ENCODE data around the gene TBC1D14. TPM values are rescaled to one million over a fixed set of nuclear protein-coding genes. Genes with fewer than 3 reads are reported as not detected.
"Not testable (repeated sequence)": the region's sequence is repeated elsewhere in the genome, so short reads cannot be mapped to it uniquely, and the experiment has no call there.

The TBC1D14 gene
- total RNA-seq, 2 experiments from 2014 or later, result 39.4 to 39.8 TPM

DNA sequence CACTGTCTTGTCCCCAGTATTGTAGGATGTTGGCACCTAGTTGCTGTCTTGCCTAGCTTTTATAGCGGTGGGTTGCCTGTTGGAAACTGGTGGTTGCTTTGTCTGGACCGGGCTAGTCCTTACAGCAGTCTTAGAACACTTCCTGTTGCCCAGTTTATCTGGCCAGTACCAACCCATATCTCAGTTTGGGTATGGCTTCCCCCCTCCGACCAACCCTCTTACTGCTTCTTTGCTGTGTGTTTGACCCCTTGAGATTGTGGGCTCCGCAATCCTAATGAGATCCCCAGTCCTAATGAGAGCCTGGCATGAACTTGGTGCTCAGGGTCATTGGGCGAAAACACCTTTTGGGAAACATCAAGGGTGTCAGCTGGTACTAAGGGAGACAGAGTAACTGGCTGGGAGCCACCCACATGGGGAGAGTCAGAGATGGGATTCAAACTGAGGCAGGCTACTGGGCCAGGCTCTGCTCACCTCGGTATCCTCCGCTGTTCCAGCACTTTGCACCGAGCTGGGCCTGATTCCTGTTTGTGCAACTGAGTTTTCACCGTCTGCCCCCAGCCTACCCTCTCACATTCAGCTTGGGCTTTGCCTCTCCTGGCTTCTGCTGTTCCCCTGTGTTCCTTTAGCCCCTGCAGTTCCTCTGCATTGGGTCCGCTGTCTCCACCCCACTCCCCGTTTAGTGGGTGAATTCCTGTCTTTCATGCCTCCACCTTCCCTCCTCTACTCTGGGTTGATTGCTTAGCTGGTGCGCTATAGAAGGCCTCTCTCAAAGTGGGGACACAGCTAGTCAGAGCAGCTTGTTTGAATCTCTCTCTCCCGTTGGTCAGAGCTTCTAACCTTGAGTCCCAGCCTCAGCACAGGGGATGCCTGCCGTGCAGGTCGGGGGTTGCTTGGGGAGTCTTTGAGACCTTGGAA is 1.6 kb downstream of the TBC1D14 start:
- Mint-ChIP-seq H3K9me3 (ENCODE audit: insufficient read depth) (no peaks in the 10 kb centered on the region), H3K27ac (peak overlapping the region; percentile 89), H3K27me3 (ENCODE audit: low read depth) (no peaks in the 10 kb centered on the region), H3K36me3 (ENCODE audit: low read depth) (peaks cover 2% of the 10 kb centered on the region), H3K4me3 (peak overlapping the region; percentile 87), H3K4me1 (ENCODE audit: low read depth) (peaks cover 54% of the 10 kb centered on the region)
- DNase-seq (no peak), ATAC-seq (no peak)
- POLR2A ChIA-PET, result interaction anchor here (0.8 to 2.8 kb wide), 7 partner anchors 12 to 156 kb away, joined by 3 to 12 read pairs (median 5); partner anchors contain the start of gene GRPEL1
- CTCF ChIA-PET, result interaction anchor here (1.2 to 6.0 kb wide), 7 partner anchors 12 to 76 kb away, joined by 3 to 39 read pairs (median 6); no protein-coding TSS in a partner anchor

GRCh38 chr4:6911917-6912316 is 2.3 kb downstream of the TBC1D14 start:
- not testable (repeated sequence) for ATAC-seq; DNase-seq; H3K27me3 Mint-ChIP-seq (ENCODE audit: low read depth); H3K27ac Mint-ChIP-seq; H3K4me3 Mint-ChIP-seq; H3K36me3 Mint-ChIP-seq (ENCODE audit: low read depth); H3K9me3 Mint-ChIP-seq (ENCODE audit: insufficient read depth)
- POLR2A ChIA-PET, result interaction anchor here (0.8 to 2.8 kb wide), 5 partner anchors 13 to 156 kb away, joined by 4 to 12 read pairs (median 7); partner anchors contain the start of gene GRPEL1
- CTCF ChIA-PET, result interaction anchor here (1.2 to 6.0 kb wide), 6 partner anchors 11 to 75 kb away, joined by 3 to 39 read pairs (median 6); no protein-coding TSS in a partner anchor
- peaks cover 61% of the 10 kb centered on the region for H3K4me1 Mint-ChIP-seq (ENCODE audit: low read depth)

DNA sequence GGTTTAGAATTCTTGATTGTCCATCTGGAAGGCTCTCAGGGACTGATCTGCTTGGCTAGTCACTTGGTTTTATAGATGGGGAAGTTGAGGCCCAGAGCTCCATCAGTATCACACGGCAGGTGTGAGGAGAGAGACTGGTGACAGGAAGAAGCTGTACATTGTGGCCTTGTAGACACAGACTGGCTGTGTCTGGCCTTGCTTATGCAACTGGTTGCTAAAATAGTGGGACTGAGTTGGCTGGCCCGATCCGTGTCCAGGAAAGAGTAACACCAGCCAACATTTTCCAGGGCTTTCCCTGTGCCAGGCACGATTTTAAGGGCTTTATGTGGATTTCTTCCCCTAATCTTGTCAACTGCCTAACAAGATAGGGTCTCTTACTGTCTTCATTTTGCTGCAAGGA is 2.8 kb downstream of the TBC1D14 start:
- Mint-ChIP-seq H3K36me3 (ENCODE audit: low read depth) (peaks cover 2% of the 10 kb centered on the region), H3K4me3 (no peak overlapping the region), H3K27ac (peak overlapping the region; percentile 16), H3K27me3 (ENCODE audit: low read depth) (no peaks in the 10 kb centered on the region), H3K9me3 (ENCODE audit: insufficient read depth) (no peaks in the 10 kb centered on the region), H3K4me1 (ENCODE audit: low read depth) (peaks cover 64% of the 10 kb centered on the region)
- ATAC-seq, result no peak
- POLR2A ChIA-PET, result interaction anchor here (1.5 to 2.8 kb wide), 4 partner anchors 13 to 155 kb away, joined by 7 to 12 read pairs (median 9); partner anchors contain the start of gene GRPEL1
- DNase-seq, result no peak
- CTCF ChIA-PET, result interaction anchor here (0.7 to 6.0 kb wide), 6 partner anchors 10 to 192 kb away, joined by 3 to 39 read pairs (median 6); no protein-coding TSS in a partner anchor

DNA sequence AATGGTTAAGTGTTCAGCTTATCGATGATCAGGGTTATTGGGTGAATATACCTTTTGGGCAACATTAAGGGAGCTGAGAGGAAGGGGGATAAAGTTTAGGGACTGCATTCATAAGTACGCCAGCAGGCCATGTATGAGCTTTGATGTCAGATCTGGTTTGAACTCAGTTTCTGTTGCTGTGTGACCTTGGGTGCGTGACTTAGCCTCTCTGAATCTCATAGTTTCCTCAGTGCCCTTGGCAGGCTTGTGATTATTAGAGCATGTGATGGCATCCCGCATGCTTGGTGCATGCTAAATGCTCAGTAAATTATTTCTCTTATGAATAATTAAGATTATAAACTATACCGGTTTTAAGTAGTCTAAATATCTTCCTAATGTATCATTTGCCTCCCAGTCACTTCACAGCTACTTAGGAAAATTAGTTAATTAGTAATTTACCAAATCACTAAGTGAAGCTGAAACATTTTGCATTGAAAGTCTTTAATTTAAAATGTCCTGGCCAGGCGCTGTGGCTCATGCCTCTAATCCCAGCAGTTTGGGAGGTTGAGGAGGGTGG is 3.8 kb downstream of the TBC1D14 start:
- Mint-ChIP-seq H3K4me3 (no peak overlapping the region), H3K27ac (no peak overlapping the region), H3K9me3 (ENCODE audit: insufficient read depth) (no peaks in the 10 kb centered on the region), H3K27me3 (ENCODE audit: low read depth) (no peaks in the 10 kb centered on the region), H3K4me1 (ENCODE audit: low read depth) (peaks cover 65% of the 10 kb centered on the region), H3K36me3 (ENCODE audit: low read depth) (peaks cover 2% of the 10 kb centered on the region)
- ChIA-PET POLR2A (interaction anchor here (0.6 to 1.9 kb wide), 6 partner anchors 9 to 129 kb away, joined by 3 to 12 read pairs (median 4); partner anchors contain the start of gene TADA2B), CTCF (interaction anchor here (0.9 to 6.0 kb wide), 8 partner anchors 10 to 158 kb away, joined by 3 to 39 read pairs (median 4); partner anchors contain the start of gene TADA2B)
- no peak for ATAC-seq
- no peak for DNase-seq

DNA sequence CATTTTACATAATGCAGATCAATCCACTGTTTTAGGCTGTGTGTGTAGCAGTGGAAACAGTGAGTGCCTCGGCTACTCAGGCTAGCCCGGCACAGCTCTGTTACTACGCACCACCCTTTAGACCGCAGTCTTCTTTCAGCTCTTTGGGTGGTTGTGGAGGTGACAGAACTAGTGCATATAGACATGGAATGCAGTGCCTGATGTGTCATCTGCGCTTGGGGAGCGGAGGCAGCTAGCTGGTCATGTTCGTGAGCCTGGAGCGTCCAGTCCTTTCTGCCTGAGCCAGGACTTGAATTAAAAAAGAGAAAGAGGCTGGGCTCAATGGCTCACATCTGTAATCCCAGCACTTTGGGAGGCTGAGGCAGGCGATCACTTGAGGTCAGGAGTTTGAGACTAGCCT is 4.8 kb downstream of the TBC1D14 start:
- no peaks in the 10 kb centered on the region for H3K9me3 Mint-ChIP-seq (ENCODE audit: insufficient read depth)

DNA sequence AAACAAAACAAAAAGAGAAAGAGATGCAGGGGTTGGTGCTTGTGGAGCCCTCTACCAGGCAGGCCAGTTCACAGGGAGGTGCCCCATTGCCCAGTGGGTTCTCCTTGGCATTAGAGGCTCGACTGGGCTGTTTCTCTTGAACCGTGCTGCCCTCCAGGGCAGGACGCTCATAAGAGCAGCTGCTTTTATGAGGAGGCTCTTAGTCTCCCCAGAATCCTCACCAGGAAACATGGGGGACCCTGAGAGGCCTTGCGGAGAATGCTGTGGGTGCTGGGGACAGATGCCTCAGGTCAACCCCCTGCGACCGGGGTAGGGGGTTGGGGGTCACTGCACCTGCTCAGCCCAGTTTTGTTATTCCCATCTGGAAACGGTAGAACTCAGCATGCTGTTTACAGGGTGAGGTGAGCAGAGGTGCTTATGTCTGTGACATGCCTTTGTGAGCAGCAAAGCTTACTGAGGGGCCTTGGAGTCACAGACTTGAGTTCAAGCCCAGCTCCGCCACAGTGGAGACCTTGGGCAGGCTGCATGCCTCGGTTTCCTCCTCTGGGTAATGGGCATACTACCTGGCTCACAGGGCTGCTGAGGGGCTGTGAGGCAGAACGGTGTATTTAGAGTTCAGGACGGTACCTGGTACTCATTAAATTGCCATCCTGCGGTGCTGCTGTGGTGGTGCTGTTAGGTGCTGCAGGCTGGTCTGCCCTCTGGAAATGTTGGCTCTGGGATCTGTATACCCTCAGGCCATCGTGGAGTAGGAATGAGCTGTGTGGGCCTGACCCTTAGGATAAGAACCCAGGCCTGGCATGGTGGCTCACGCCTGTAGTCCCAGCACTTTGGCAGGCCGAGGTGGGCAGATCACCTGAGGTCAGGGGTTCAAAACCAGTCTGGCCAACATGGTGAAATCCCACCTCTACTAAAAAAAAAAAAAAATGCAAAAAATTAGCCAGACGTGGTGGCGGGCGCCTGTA is 5.7 kb downstream of the TBC1D14 start:
- Mint-ChIP-seq H3K27me3 (ENCODE audit: low read depth) (no peaks in the 10 kb centered on the region), H3K4me1 (ENCODE audit: low read depth) (peaks cover 66% of the 10 kb centered on the region), H3K36me3 (ENCODE audit: low read depth) (peaks cover 9% of the 10 kb centered on the region), H3K27ac (no peak overlapping the region), H3K4me3 (no peak overlapping the region), H3K9me3 (ENCODE audit: insufficient read depth) (no peaks in the 10 kb centered on the region)
- DNase-seq (no peak), ATAC-seq (no peak)
- ChIA-PET POLR2A (interaction anchor here (0.7 to 1.3 kb wide), 3 partner anchors 12 to 50 kb away, joined by 3 to 4 read pairs (median 4); no protein-coding TSS in a partner anchor), CTCF (interaction anchor here (1.0 to 4.1 kb wide), 2 partner anchors 12 to 195 kb away, joined by 3 to 15 read pairs; no protein-coding TSS in a partner anchor)

More for the DNA sequence above, 4.8 kb downstream of the TBC1D14 start:
- Mint-ChIP-seq H3K4me1 (ENCODE audit: low read depth) (peaks cover 66% of the 10 kb centered on the region), H3K36me3 (ENCODE audit: low read depth) (peaks cover 7% of the 10 kb centered on the region), H3K27me3 (ENCODE audit: low read depth) (no peaks in the 10 kb centered on the region), H3K4me3 (no peak overlapping the region), H3K27ac (no peak overlapping the region)
- DNase-seq (no peak), ATAC-seq (no peak)
- CTCF ChIA-PET, result interaction anchor here (0.9 to 4.1 kb wide), 4 partner anchors 13 to 194 kb away, joined by 3 to 15 read pairs (median 4); no protein-coding TSS in a partner anchor
- POLR2A ChIA-PET, result interaction anchor here (1.1 to 1.6 kb wide), 3 partner anchors 8 to 51 kb away, joined by 3 to 4 read pairs (median 3); no protein-coding TSS in a partner anchor

GRCh38 chr4:6916069-6916586 is 6.5 kb downstream of the TBC1D14 start:
- peaks cover 9% of the 10 kb centered on the region for H3K36me3 Mint-ChIP-seq (ENCODE audit: low read depth)
- peak overlapping the region; percentile 92 for H3K27ac Mint-ChIP-seq
- H3K4me3 Mint-ChIP-seq, result no peak overlapping the region
- H3K4me1 Mint-ChIP-seq (ENCODE audit: low read depth), result peaks cover 61% of the 10 kb centered on the region
- no peaks in the 10 kb centered on the region for H3K9me3 Mint-ChIP-seq (ENCODE audit: insufficient read depth)
- no peak for ATAC-seq
- H3K27me3 Mint-ChIP-seq (ENCODE audit: low read depth), result no peaks in the 10 kb centered on the region
- no peak for DNase-seq
- ChIA-PET POLR2A (interaction anchor here (1.3 to 2.7 kb wide), 2 partner anchors 10 to 152 kb away, joined by 7 to 8 read pairs; partner anchors contain the start of gene GRPEL1), CTCF (no interaction called here)

- POLR2A ChIA-PET, result interaction anchor here (0.8 to 2.7 kb wide), 6 partner anchors 10 to 151 kb away, joined by 3 to 8 read pairs (median 6); partner anchors contain the start of gene GRPEL1
- H3K27ac Mint-ChIP-seq, result peak overlapping the region; percentile 92
- H3K4me3 Mint-ChIP-seq, result peak overlapping the region; percentile 62
- peaks cover 10% of the 10 kb centered on the region for H3K36me3 Mint-ChIP-seq (ENCODE audit: low read depth)
- ATAC-seq, result peak; percentile 80
- H3K4me1 Mint-ChIP-seq (ENCODE audit: low read depth), result peaks cover 57% of the 10 kb centered on the region
- H3K27me3 Mint-ChIP-seq (ENCODE audit: low read depth), result no peaks in the 10 kb centered on the region
- CTCF ChIA-PET, result interaction anchor here (0.7 to 3.3 kb wide), 8 partner anchors 9 to 68 kb away, joined by 3 to 17 read pairs (median 7); no protein-coding TSS in a partner anchor
- DNase-seq, result peak; percentile 72
- no peaks in the 10 kb centered on the region for H3K9me3 Mint-ChIP-seq (ENCODE audit: insufficient read depth)
Measured at GRCh38 chr4:6916587-6917460, 7.2 kb downstream of the TBC1D14 start.

- peak overlapping the region; percentile 92 for H3K27ac Mint-ChIP-seq
- DNase-seq, result peak; percentile 66
- H3K4me1 Mint-ChIP-seq (ENCODE audit: low read depth), result peaks cover 58% of the 10 kb centered on the region
- CTCF ChIA-PET, result interaction anchor here (1.0 to 3.3 kb wide), 10 partner anchors 8 to 243 kb away, joined by 3 to 17 read pairs (median 7); no protein-coding TSS in a partner anchor
- peaks cover 9% of the 10 kb centered on the region for H3K36me3 Mint-ChIP-seq (ENCODE audit: low read depth)
- peak overlapping the region; percentile 62 for H3K4me3 Mint-ChIP-seq
- no peaks in the 10 kb centered on the region for H3K9me3 Mint-ChIP-seq (ENCODE audit: insufficient read depth)
- POLR2A ChIA-PET, result interaction anchor here (0.7 to 2.7 kb wide), 9 partner anchors 9 to 151 kb away, joined by 3 to 8 read pairs (median 6); partner anchors contain the start of genes GRPEL1 and TADA2B
- no peaks in the 10 kb centered on the region for H3K27me3 Mint-ChIP-seq (ENCODE audit: low read depth)
- ATAC-seq, result peak; percentile 61
Measured at GRCh38 chr4:6917461-6918271, 8.0 kb downstream of the TBC1D14 start.
